Measurements from ENCODE around the gene ITPR1. TPM values are rescaled to one million over a fixed set of nuclear protein-coding genes. Genes with fewer than 3 reads are reported as not detected.

The ITPR1 gene
- polyA plus RNA-seq, 1 of the 3 experiments (the other 2 are of a cell fraction) = 5.9 TPM

DNA sequence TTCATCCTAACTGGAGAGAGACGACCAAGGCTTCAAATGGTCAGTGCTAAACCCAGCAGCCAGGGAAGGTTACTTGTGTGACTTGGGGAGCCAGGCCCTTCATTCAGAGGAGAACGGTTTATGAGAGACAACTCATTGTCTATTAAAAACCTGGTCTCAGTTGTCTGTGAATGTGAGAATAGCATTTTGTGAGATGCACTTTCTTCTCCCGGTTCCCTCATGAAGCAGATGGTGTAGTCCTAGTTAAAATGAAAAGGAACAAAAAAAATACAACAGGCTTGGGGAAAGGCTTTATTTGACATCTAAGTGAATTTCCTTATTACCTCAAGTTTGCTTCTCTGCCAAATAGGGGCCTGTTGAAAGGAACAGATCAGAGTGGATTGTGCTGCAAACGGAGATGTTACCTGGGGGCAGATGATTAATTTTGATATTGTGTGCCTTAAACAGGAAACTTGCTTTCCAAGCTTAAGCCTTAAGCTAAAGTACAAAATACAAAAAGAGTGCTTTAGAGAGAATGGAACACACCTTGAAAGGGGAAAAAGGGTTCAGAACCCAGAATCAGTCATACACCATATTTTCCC, 283.3 kb downstream of the ITPR1 start:
- Histone ChIP-seq H3K27ac (ENCODE audit: low read depth in 2 of 2, low read length in 1 of 2) (peak overlapping the region in 1 of 2 experiments; percentile 44; a peak in 2 of 4 replicates), H2AFZ (ENCODE audit: low read depth) (no peak overlapping the region), H3K9me3 (no peaks in the 10 kb centered on the region), H3K4me1 (ENCODE audit: control insufficient read depth in 1 of 2, insufficient read depth in 2 of 2, low read depth in 1 of 2, low read length in 1 of 2) (peaks cover 0 to 5% of the 10 kb centered on the region in 2 experiments; a peak in 1 of 4 replicates), H3K9ac (no peak overlapping the region), H3K4me3 (ENCODE audit: low read depth in 2 of 2, low read length in 1 of 2) (no peak overlapping the region), H3K9me2 (no peaks in the 10 kb centered on the region), H3K36me3 (replicated peaks in 1 of 2; ENCODE audit: control insufficient read depth in 1 of 2, insufficient read depth in 2 of 2, low read length in 1 of 2) (peaks cover 0 to 10% of the 10 kb centered on the region in 2 experiments), H3K27me3 (ENCODE audit: insufficient read depth) (no peaks in the 10 kb centered on the region), H3K79me2 (ENCODE audit: insufficient read depth) (no peaks in the 10 kb centered on the region), H4K20me1 (ENCODE audit: insufficient read depth) (no peaks in the 10 kb centered on the region), H3F3A (replicated peaks; ENCODE audit: insufficient read depth) (no peaks in the 10 kb centered on the region), H3K4me2 (no peak overlapping the region)
- no peak for TF ChIP-seq TAF1 (IDR thresholded peaks at IDR 0.05; ENCODE audit: borderline replicate concordance, low read depth, low read length)
- no peak for TF ChIP-seq ZBTB33 (IDR thresholded peaks at IDR 0.05; ENCODE audit: borderline replicate concordance, low read depth)
- POLR2A ChIA-PET = no interaction called here
- no peak for DNase-seq
- CTCF ChIA-PET = interaction anchor here (0.7 kb wide), 1 partner anchor 68 kb away, joined by 3 read pairs; no protein-coding TSS in a partner anchor
- 92% methylated on average over 4 of the region's 4 CpGs for WGBS (ENCODE audit: low lambda C conversion rate)

- WGBS (ENCODE audit: low lambda C conversion rate) = 84% methylated on average over 5 of the region's 5 CpGs
- H3K9ac ChIP-seq = no peak overlapping the region
- H3K9me3 ChIP-seq = no peaks in the 10 kb centered on the region
- ChIA-PET CTCF (interaction anchor here (0.7 kb wide), 1 partner anchor 67 kb away, joined by 3 read pairs; no protein-coding TSS in a partner anchor), POLR2A (no interaction called here)
- no peak overlapping the region for H2AFZ ChIP-seq (ENCODE audit: low read depth)
- peaks cover 0 to 10% of the 10 kb centered on the region in 2 experiments for H3K36me3 ChIP-seq (replicated peaks in 1 of 2; ENCODE audit: control insufficient read depth in 1 of 2, insufficient read depth in 2 of 2, low read length in 1 of 2)
- no peaks in the 10 kb centered on the region for H3K79me2 ChIP-seq (ENCODE audit: insufficient read depth)
- no peaks in the 10 kb centered on the region for H3K9me2 ChIP-seq
- H3K27ac ChIP-seq (ENCODE audit: low read depth in 2 of 2, low read length in 1 of 2) = peak overlapping the region in 1 of 2 experiments; percentile 44; a peak in 2 of 4 replicates
- no peaks in the 10 kb centered on the region for H3F3A ChIP-seq (replicated peaks; ENCODE audit: insufficient read depth)
- no peak for TF ChIP-seq RXRA (IDR thresholded peaks at IDR 0.05; ENCODE audit: borderline replicate concordance, low read depth)
- H3K27me3 ChIP-seq (ENCODE audit: insufficient read depth) = no peaks in the 10 kb centered on the region
- H3K4me3 ChIP-seq (ENCODE audit: low read depth in 2 of 2, low read length in 1 of 2) = no peak overlapping the region
- H3K4me2 ChIP-seq = no peak overlapping the region
- H4K20me1 ChIP-seq (ENCODE audit: insufficient read depth) = no peaks in the 10 kb centered on the region
- no peak for DNase-seq
- H3K4me1 ChIP-seq (ENCODE audit: control insufficient read depth in 1 of 2, insufficient read depth in 2 of 2, low read depth in 1 of 2, low read length in 1 of 2) = peaks cover 0 to 5% of the 10 kb centered on the region in 2 experiments; a peak in 1 of 4 replicates
Observed at GRCh38 chr3:4776980-4777581, 283.9 kb downstream of the ITPR1 start.

DNA sequence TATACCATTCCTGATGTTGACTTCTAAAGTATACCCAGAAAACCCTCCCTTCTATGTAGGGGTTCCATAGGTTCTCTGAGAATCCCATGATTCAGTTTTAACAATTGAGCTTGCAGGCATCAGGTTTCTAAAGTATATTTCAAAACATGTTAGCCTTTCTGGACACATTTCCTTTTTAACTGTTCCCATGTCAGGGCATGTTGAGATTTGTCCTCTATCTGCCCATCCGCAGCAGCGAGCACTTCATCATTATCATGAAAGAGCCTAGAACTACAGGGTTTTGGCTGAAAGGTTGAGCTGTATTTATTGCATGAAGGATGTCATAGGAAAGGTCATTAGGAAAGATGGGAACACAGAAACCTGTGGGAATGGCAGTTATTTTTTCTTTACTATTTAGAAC, 285.0 kb downstream of the ITPR1 start:
- POLR2A ChIA-PET = no interaction called here
- no peaks in the 10 kb centered on the region for H3K79me2 ChIP-seq (ENCODE audit: insufficient read depth)
- TF ChIP-seq MXI1 (IDR thresholded peaks at IDR 0.05; ENCODE audit: low read depth, low read length) = no peak
- TF ChIP-seq ZBTB33 (IDR thresholded peaks at IDR 0.05; ENCODE audit: borderline replicate concordance, low read depth) = no peak
- TF ChIP-seq RXRA (IDR thresholded peaks at IDR 0.05; ENCODE audit: borderline replicate concordance, low read depth) = no peak
- TF ChIP-seq FOXJ3 (CRISPR knock-in tag; IDR thresholded peaks at IDR 0.05) = no peak
- TF ChIP-seq NFIC (IDR thresholded peaks at IDR 0.05; ENCODE audit: borderline replicate concordance) = no peak
- TF ChIP-seq RCOR1 (IDR thresholded peaks at IDR 0.05; ENCODE audit: low read length) = no peak
- TF ChIP-seq CTCF (IDR thresholded peaks at IDR 0.05) = no peak

More for the DNA sequence above, 285.0 kb downstream of the ITPR1 start:
- Histone ChIP-seq H3K9me2 (no peaks in the 10 kb centered on the region), H3K27me3 (ENCODE audit: insufficient read depth) (no peaks in the 10 kb centered on the region), H4K20me1 (ENCODE audit: insufficient read depth) (no peaks in the 10 kb centered on the region), H3K9ac (no peak overlapping the region), H3K4me3 (ENCODE audit: low read depth in 2 of 2, low read length in 1 of 2) (no peak overlapping the region), H3K9me3 (no peaks in the 10 kb centered on the region), H3F3A (replicated peaks; ENCODE audit: insufficient read depth) (no peaks in the 10 kb centered on the region), H3K4me1 (ENCODE audit: control insufficient read depth in 1 of 2, insufficient read depth in 2 of 2, low read depth in 1 of 2, low read length in 1 of 2) (peaks cover 0 to 5% of the 10 kb centered on the region in 2 experiments; a peak in 1 of 4 replicates), H2AFZ (ENCODE audit: low read depth) (no peak overlapping the region), H3K27ac (ENCODE audit: low read depth in 2 of 2, low read length in 1 of 2) (no peak overlapping the region; a peak in 1 of 4 replicates), H3K36me3 (replicated peaks in 1 of 2; ENCODE audit: control insufficient read depth in 1 of 2, insufficient read depth in 2 of 2, low read length in 1 of 2) (peaks cover 0 to 10% of the 10 kb centered on the region in 2 experiments), H3K4me2 (no peak overlapping the region)
- WGBS (ENCODE audit: low lambda C conversion rate) = 92% methylated on average over 2 of the region's 2 CpGs
- CTCF ChIA-PET = no interaction called here
- no peak for DNase-seq

Data from SK-N-SH (cell line).